Amniotic epithelial cell (primary cell): ENCODE results near the gene CENPM.

ENCODE experiments used
- DNase-seq: peaks from one replicate; pipeline ENCODE4 v3.0.0-alpha.2; 2010; ENCODE audit warnings: low read depth

The CENPM gene

DNA sequence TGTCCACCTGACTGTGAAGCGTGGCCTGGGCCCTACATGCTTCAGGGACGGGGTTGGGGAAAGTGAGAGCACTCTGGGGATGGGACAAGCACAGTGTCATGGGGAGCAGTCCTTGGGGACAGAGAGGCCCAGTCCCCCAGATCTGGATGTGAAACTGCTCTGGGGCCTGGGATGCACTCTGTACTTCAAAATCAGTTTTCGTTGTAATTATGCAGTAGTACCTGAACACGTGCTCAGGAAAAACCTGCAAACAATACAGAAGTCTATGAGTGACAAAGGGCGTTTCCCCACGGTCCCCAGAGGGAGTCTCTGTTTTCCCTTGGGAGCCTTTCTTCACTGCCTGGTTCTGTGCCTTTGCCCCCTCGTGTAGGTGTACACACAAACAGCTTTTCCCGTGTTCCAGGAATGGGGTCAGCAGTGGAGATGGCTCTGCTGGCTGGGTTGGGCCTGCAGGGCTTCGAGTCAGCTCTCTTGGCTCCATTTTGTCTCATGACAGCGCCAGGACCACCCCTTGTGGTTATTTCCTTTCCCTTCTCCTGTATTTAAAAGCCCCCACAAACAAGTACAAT lies 15.2 kb downstream of the CENPM start:
- DNase-seq, result no peak

DNA sequence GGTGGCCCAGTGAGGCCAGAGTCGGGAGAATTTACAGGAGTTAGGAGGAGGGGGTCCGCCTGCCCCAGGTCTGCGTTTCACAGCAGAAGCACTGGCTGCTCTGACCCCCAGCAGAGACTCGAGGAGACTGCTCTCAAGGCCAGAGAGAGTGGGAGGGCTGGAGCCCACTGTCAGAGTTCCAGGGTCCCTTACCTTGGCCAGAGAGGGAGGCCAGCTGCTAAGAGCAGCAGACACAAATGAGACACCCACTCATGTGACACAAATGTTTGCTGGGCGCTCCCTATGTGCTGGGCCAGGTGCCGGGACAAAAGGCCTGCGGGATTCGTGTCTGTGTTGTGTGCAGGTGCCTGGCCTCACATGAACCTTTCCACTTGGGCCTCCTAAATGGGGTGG lies 17.5 kb downstream of the CENPM start:
- no peak for DNase-seq

DNA sequence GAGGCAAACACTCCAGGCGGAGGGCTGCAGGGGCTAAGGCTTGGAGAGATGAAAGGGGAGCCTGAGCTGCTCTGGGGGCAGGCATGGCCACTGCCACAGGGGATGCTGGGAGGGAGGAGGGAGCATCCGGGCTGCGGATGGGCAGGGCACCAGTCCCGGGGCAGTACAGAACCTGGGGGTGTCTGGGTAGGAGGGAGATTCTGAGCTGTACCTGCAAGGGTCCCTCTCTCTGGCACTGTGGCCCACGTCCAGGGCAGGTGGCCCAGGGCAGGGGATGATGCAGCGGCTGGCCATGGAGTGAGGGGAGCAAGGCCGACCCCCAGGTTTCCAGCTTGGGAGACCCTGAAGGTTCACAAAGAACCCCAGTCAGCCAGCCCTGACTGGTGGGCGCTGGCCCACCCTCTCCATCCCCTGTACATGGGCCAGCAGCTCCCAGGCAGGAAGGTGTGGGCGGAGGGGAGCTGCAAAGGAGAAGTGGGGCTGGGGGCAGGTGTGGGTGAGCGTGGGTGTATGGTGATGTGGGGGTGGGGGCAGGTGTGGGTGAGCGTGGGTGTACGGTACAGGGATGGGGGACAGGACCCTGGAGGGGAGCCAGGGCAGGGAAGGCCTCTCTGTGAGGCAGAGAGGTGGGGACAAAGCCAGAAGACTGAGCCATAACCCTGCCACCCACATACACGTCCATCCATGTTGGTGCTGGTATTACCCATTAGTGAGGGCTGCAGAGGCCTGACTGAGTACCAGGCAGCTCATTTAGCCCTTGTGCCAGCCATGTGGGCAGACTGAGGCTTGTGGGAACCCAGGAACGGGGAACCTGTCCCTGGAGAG lies 18.1 kb downstream of the CENPM start:
- no peak for DNase-seq

DNA sequence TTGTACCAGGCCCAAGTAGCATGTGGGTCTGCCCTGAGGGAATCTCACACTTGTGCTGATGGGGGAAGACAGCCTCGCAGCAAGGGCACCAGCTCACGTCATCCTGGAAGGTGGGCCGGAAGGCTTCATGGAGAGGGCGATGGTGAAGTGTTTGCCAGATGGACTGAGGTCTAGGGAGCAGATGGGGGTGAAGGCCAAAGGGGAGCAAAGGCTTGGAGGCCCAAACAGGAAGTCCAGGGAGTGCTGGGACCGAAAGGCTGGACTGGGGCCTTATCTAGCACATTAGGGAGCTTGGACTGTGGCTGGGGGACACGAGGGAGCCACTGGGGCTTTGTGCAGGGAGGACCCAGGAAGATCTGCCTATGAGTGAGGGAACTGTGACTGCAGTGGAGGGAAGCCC lies 19.1 kb downstream of the CENPM start:
- DNase-seq, result no peak

DNA sequence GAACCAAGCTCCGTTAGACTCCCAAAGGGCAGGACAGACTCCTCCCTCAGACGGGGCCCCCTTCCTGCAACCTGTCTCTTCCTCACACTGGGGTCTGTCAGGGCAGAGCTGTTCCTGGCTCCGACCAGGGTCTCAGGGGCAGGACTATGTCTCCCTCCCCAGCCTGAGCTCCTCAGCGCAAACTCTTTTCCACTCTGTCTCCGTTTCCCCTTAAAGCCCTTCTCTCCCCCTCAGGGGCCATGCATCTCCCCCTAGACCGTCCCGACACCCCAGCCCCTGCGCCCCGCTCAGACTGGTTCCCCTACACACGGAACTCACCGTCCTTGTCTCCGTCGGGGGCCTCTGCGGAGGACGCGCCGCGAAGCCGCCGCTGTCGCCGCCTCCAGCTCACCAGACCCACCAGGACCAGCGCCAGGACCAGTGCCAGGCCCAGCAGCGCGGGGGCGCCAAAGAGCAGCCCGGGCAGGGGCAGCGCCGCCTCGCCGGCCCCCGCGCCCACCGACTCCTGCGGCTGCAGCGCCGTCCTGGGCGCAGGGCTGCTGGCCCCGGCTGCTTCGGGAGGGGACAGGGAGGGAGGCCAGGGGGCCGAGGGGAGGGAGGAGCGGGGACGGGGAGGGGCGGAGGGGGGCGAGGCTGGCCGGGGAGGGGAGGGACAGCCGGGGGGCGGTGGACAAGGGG lies 21.0 kb downstream of the CENPM start:
- DNase-seq, result no peak

DNA sequence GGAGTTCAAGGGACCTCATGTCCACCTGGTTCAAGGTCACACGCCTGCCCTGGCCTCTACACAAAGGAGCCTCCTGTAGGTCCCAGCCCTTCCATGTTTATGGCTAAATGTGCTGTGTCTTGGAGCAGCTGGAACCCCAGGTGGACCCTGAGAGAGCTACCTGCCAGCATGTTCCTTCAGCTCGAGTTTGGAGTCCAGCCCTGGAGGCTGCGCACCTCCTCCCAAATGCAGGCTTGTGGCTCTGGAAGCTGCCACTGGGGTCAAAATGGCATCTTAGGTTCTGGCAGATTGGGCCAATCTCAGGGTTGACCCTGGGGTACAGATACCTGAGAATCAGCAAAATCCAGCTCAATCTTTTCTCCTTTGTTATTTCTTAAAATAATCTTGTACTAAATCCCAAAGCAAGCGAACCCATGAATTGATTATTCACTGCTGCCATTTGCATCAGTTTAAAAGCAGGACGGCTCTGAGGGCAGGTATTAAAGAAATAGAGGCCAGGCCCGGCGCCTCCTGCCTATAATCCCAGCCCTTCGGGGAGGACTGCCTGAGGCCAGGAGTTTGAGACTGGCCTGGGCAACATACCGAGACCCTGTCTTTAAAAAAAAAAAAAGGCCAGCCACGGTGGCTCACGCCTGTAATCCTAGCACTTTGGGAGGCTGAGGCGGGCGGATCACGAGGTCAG lies 23.2 kb downstream of the CENPM start:
- no peak for DNase-seq

DNA sequence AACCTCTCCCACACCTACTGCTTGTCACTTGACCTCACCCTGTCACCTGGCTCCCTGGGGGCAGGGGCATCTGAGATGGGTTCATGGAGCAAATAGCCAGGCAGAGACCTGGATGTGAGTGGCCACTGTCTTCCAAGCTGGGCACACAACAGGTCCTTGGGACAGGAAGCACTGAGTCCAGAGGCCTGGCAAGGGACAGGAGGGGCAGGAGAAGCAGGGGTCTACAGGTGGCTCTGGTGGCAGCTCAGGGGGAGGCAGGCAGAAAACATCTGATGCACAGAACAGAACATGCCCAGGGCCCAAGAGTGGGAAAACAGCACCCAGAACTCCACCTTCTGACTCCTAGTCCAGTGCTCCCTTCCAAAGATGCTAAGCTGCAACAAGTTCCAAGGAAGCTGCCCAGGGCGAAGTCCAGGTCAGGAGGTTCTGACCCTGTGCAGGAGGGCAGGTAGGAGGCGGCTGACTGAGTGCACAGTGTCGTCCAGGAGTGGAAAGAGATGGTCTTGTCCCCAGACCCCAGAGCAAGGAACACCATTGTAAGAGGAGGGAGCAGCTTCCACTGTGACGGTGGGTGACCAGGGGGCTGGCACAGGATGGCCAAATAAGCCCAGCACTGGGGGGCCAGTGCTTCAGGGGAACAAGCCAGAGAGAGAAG lies 23.9 kb downstream of the CENPM start:
- DNase-seq, result no peak

DNA sequence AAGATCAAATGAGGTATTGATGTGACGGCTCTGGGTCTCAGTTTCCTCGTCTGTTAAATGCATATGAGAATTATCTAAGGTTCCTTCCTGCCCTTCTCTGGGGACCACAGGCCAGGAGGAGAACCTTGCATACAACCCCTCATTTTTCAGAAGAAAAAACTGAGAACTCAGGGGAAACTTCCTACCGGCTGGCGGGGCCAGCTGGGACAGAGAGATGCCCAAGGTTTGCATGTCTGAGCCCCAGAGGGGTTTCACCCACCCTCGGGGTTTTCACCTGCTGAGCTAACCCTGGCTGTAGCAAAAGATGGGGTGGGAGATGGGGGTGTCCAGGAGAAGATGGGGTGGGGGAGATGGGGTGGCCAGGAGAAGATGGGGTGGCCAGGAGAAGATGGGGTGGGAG lies 24.6 kb downstream of the CENPM start:
- DNase-seq, result no peak

DNA sequence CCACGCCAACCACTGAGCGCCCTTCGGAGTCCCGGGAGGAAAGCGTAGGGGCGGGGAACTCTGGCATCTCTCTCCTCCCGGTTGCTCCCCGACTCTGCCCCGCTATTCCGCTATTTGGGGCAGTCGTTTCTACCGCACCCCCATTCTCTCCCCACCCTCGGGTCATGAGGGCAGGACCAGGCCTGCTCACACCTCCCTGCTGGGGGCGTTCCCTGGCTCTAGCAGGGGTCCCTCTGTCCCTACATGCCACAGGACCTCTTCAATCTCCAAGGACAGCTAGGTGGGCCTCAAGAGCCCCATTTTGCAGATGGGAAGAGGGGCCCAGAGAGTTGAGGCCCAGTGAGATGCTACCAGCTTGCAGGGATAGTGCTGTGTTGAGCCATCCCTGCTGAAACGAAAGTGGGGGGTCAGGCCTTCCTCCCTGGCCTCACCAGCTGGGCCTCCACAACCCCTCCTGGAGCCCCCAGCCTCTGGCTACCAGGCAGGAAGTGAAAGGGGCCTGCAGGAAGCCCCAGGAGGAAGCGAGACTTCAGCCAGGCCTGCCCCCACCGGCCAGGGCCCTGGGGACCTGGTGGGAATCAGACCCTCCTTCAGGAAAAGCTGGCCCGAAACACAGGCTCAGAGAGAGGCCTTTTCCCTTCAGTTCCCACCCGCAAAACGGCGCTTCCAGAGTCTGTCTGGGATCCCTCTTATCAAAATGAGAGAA lies 26.5 kb downstream of the CENPM start:
- DNase-seq, result no peak

DNA sequence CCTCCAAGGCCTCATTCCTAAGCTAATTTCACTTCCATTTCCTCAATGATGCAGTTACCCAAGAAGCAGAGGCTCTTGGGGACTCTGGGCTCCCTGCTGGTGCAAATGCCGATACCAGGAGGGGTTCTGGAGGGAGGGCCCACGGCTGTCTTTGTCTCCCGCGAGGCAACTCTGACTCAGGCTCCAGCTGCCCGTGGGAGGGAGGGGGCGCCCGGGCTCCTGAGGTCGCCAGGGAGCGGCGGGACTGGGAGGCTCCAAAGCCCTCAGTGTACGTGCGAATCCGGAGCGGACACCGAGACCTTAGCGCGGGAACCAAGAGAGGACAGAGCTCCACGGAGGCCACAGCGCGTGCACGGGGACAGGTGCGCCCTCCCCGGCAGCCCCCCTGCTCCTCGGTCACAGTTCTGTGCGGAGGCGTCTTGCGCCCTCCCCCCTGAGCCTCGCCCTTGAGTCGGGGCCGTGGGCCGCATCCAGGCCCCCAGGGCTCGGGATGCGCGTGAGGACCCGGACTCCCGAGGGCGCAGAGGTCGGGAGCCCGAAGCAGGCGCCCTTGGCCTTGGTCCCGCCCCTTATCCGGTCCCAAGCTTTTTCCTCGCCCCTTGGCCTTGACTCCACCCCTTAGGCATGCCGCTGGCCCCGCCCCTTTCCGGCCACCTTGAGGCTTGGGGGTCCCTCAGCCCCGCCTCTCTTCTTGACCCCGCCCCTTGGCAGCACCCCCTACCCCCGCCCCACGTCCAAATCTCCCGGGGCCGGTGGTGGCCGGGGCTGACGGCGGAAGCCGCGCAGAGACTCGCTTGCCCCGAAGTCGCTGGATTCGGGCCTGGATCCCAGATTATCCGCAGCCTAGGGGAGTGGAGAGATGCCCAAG lies 27.4 kb downstream of the CENPM start:
- peak; percentile 21 for DNase-seq

DNA sequence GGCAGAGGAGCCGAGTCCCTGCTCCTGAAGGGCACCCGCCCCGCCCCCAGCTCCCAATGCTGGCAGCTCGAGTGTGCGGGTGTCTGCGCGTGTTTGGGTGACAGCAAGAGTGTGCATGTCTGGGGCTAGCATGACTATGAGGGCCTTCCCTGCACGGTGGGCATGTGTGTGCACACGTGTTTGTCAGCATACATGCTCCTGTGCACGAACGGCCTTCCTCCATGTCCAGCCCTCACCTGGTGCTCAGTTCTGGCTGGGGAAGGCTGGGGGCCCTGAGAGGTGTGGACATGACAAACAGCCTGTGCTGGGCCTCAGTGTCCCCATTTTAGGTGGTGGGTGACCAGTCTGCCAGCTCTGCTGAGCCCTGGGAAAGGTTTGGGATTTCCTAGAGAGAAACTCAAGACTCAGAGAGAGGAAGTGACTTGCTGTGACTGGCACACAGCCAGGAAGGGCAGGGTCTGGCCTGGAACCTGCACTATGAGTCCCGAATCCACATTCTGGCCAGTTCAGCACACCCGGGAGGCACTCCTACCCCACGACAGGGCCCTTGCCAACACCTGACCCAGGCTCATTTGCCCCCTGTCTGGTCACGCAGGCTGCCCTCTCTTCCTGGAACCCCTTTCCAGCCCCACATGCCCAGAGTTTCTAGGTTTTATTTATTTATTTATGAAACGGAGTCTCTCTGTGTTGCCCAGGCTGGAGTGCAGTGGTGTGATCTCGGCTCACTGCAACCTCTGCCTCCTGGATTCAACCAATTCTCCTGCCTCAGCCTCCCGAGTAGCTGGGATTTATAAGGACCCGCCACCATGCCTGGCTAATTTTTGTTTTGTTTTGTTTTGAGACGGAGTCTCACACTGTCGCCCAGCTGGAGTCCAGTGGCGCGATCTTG lies 28.8 kb downstream of the CENPM start:
- no peak for DNase-seq

DNA sequence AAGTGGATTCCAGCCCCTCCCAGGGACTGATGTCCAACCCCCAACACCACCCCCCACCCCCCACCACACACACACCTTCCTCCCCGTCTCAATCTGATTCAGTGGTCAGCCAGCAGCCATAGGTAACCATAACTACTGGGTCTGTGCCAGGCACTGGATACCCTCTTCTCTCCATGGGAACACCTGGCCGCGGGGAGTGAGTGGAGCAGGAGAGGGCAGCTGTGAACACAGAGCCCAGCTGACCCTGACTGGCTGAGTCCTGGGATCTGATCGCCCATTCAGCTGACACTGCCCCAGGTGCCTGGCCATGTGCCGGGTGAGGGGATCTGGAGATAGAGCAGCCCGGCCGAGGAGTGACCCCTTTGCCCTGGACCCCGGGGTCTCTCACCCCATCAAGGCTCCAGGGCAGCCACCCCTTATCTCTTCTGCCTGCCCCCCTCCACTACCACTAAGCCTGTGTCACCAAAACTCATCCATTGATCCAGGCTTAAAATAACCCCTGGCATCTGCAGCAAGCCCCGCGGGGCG lies 29.5 kb downstream of the CENPM start:
- no peak for DNase-seq

DNA sequence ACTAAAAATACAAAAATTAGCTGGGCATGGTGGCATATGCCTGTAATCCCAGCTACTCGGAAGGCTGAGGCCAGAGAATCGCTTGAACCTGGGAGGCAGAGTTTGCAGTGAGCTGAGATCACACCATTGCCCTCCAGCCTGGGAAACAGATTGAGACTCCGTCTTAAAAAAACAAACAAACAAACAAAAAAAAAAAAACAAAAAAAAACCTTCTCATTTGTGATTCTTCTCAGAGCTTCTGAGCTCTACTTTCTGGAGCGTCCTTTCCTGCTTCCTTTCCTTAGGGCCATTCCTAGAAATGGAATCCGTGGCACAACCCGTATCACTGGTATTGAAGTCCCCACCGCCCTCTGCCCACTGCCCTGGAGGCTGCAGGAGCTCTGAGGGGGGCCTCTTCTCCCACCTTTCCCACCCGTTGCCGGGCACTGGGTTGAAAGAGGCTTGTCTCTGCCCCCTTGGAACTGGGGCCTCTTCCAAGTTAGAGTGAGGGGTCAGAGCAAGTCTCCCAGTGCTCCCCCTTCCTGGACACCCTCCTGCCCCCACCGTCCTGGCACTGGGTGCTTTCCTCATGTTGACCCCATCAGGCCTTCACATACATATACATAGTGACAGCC lies 30.1 kb downstream of the CENPM start:
- no peak for DNase-seq

DNA sequence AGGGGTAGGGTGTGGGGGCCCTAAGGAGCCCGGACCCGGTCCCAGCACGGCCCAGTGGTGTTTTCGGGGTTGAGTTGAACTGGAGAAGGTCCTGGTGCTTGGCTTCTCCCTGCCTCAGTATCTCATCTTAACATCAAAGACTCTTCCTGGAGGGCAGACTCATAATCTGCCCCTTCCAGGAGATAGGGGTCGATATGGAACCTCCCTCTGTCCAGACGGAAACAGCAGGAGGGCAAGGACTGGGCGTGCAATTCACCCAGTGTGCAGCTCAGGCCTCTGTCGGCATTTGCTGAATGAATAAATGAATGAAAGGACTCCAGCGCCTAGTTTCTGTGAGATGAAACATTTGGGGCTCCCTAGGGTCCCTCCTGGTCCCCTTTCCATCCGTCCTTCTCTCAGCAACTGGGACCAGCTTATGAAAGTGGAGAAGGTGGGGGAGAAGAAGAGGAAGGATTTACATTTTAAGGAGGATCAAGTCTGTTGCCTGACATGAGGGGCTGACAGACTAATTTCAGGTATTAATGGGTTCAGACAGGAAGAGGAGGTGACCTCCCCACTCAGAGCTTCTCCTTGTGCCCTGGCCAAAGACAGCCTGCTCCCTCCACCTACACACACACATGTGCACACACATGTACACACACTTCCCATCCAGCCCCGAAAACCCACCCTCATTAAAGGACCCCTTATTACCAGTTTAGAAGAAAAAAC lies 31.0 kb downstream of the CENPM start:
- DNase-seq, result no peak

DNA sequence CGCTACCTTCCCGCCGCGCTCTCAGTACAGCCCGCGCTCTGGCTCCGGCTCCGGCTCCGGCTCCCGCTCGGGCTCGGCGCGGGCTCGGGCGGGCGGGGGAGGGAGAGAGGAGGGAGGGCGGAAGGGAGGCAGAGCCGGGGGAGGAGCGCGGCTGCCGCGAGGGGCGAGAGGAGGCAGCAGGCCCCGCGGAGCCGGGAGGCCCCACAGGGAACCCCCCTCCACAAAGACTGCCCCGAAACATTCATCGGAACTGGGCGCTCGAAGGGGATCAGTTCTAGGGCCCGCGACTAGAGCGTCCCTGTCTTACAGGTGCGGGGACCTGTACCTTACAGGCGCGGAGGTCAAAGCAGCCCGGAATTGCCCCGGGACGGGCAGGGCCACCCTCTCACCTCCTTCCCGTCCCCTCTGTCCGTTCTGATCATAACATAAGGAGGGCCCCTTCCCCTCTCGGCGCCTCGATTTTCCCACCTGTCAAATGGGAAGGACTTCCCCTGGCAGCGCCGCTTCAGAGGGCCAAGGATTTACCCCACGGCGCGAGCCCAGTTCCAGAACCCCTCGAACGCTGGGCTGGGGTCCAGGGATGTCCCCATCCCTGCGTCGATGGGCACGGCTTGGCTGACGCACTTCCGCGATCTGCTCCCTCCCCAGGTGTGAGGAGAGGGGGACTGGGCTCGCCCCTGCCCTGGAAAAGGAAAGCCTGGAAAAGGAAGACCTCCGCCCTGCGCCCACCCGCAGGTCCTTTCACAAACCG lies 31.7 kb downstream of the CENPM start, which contains the start of gene SHISA8:
Gene SHISA8, minus strand, starts transcription at position 40 of the 751 bp plus-strand sequence. CDS start 407 bp downstream, outside the sequence.
- peak; percentile 41 for DNase-seq

DNA sequence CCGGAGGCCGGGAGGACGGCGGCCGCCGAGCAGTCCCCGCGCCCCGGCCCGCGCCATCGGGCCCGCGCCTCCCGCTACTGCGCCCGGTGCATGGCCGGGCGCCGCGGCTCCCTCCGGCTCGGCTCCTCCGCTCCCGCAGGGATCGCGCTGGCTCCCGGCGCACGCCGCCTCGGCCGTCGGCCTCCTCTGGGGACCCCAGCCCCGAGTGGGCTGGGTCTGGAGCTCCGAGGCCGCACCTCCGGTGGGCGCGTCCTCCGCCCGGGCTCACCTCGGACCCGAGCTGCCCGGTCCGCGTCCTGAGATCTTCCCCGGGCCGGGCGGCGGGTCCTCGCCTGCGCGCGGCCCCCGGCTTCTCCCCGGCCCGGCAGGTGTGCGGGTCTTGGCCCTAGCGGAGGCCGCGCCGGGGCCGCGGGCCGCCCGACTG lies 32.3 kb downstream of the CENPM start:
- no peak for DNase-seq

DNA sequence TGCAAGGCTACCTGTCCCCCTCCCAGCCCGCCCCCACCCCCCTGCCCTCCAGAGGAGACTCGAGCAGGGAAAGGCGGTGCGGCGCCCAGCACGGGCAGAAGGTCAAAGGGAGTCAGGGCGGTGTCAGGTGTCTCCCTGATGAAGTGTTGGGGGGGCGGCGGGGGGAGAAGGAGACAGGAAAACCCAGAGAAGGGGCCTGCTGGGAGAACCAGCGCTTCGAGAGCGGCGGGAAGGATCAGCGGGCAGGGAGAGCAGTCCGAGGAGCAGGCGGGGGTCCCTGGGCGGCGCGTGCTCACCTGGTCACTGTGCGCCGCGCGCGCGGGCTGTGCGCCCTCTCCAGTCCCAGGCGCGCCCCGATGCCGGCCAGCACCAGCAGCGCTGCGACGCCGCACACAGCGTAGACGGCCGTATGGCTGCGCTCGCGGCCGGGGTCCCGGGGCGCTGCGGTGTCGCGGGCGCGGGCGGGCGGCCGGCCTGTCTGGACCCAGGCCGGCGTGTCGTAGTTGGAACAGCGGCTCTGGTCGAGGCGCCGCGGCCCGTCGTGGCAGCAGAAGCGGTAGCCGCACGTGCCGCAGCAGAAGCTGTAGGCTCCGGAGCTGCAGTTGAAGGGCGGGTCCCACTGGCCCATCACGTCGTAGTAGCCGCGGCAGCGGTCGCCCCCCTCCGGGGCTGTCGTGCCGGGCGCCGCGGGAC lies 33.0 kb downstream of the CENPM start:
- no peak for DNase-seq
